Bronchial epithelial cell (primary cell): Measurements from ENCODE around the gene UBE2H. TPM values are rescaled to one million over a fixed set of nuclear protein-coding genes. Genes with fewer than 3 reads are reported as not detected.
"Not testable (repeated sequence)": the region's sequence is repeated elsewhere in the genome, so short reads cannot be mapped to it uniquely, and the experiment has no call there.

Experiments
- DNase-seq: peaks from one replicate; pipeline ENCODE4 v3.0.0-alpha.2; 2010; ENCODE audit warnings: low read depth
- FAIRE-seq: peaks from 2 replicates; lab custom pipeline; 2011; peaks lifted over from hg19 to GRCh38; lab: Jason Lieb, UNC
- H3K27me3 ChIP-seq: 2 replicates; pipeline ENCODE4 v1.5.1; 2011; ENCODE audit warnings: low read length; ENCODE audit not compliant: control insufficient read depth, insufficient read depth
- H3K36me3 ChIP-seq: 2 replicates; pipeline ENCODE4 v1.5.1; 2011; ENCODE audit warnings: low read length; ENCODE audit not compliant: control insufficient read depth, insufficient read depth
- H3K4me3 ChIP-seq: 2 replicates; pipeline ENCODE4 v1.5.1; 2011; ENCODE audit warnings: mild to moderate bottlenecking, low read depth, low read length, control low read depth
- total RNA-seq: library from RNA; depleted of rRNA; stranded (reverse); fragments of >200 nt; gene quantifications from 2 replicates; pipeline ENCODE4 v1.2.1, GENCODE V29; 2014
- TF ChIP-seq, protein P1 (sequence below): IDR thresholded peaks from 2 replicates; pipeline ENCODE4 v1.5.1; 2011; ENCODE audit warnings: mild to moderate bottlenecking, moderate library complexity, low read length, control low read depth, inconsistent platforms; ENCODE audit not compliant: insufficient read depth, severe bottlenecking

Gene UBE2H
- total RNA-seq, 1 donor from 2014 or later = 50.0 TPM

GRCh38 chr7:129828989-129829736, 123.6 kb downstream of the UBE2H start:
- Histone ChIP-seq H3K4me3 (no peak overlapping the region), H3K36me3 (peaks cover 2% of the 10 kb centered on the region), H3K27me3 (no peaks in the 10 kb centered on the region)
- TF ChIP-seq, protein P1, sequence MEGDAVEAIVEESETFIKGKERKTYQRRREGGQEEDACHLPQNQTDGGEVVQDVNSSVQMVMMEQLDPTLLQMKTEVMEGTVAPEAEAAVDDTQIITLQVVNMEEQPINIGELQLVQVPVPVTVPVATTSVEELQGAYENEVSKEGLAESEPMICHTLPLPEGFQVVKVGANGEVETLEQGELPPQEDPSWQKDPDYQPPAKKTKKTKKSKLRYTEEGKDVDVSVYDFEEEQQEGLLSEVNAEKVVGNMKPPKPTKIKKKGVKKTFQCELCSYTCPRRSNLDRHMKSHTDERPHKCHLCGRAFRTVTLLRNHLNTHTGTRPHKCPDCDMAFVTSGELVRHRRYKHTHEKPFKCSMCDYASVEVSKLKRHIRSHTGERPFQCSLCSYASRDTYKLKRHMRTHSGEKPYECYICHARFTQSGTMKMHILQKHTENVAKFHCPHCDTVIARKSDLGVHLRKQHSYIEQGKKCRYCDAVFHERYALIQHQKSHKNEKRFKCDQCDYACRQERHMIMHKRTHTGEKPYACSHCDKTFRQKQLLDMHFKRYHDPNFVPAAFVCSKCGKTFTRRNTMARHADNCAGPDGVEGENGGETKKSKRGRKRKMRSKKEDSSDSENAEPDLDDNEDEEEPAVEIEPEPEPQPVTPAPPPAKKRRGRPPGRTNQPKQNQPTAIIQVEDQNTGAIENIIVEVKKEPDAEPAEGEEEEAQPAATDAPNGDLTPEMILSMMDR = no peak
- FAIRE-seq (no peak), DNase-seq (peak; percentile 70)

- H3K27me3 ChIP-seq = no peaks in the 10 kb centered on the region
- H3K4me3 ChIP-seq = no peak overlapping the region
- peaks cover 2% of the 10 kb centered on the region for H3K36me3 ChIP-seq
- FAIRE-seq = no peak
- TF ChIP-seq, protein P1 = no peak
- no peak for DNase-seq
Observed at GRCh38 chr7:129828078-129828762, 124.5 kb downstream of the UBE2H start.

DNA sequence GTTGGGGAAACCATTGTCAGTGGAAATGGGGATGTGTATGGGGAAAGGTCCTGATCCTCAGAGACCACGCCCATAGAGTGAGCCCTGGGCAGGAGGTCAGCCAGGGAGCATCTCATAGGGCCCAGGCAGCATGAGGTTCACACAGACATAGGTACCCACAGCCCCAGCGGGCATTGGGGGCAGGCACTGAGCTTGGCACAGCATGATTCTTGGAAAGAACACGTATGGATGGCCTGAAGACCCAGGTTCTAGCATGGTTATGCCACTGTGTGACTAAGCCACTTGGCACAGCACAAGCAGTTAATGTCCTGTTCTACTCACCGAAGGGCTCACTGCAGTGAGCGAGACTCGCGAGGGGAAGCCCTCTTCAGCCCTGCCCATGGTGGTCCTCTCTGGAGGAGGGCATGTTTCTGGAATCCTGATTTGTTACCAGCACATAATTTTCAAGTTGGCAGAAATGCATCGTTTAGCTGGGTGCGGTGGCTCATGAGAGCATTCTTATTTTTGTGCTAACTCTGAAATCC, 125.2 kb downstream of the UBE2H start:
- DNase-seq (no peak), FAIRE-seq (no peak)
- no peaks in the 10 kb centered on the region for H3K27me3 ChIP-seq
- H3K4me3 ChIP-seq = no peak overlapping the region
- H3K36me3 ChIP-seq = peaks cover 2% of the 10 kb centered on the region
- TF ChIP-seq, protein P1 = no peak

GRCh38 chr7:129826895-129827294, 125.9 kb downstream of the UBE2H start:
- FAIRE-seq, H3K27me3 ChIP-seq, H3K4me3 ChIP-seq, DNase-seq, H3K36me3 ChIP-seq: not testable (repeated sequence)

GRCh38 chr7:129825209-129825970, 127.4 kb downstream of the UBE2H start:
- FAIRE-seq = no peak

More at GRCh38 chr7:129825209-129825970, 127.4 kb downstream of the UBE2H start:
- Histone ChIP-seq H3K27me3 (no peaks in the 10 kb centered on the region), H3K4me3 (peak overlapping the region; percentile 78), H3K36me3 (no peaks in the 10 kb centered on the region)
- DNase-seq = peak; percentile 49
- TF ChIP-seq, protein P1 = peak; percentile 64
